Putamen (tissue), 1 donor: ENCODE data around the gene KLF7.
"Not testable (repeated sequence)": the region's sequence is repeated elsewhere in the genome, so short reads cannot be mapped to it uniquely, and the experiment has no call there.

Experiments
- DNase-seq: peaks from one replicate; pipeline ENCODE4 v3.0.0-alpha.2; 2016; ENCODE audit warnings: low spot score

KLF7 gene

DNA sequence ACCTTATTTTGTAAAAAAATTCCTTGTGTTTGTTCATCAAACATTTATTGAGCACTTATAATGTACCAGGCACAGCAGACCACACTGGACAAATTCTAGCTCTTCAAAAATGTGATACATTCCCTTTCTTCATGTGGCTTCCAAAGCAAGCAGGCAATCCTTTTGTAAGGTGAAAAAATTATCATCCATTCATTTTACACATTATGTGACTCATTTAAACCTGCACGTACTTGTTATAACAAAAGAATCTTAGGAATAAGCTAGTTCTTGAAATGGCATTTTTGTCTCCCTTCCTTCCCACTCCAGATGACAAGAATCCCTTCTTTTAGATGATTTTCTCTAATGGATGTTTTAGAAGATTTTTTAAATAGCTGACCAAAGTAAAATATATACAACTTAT is 104.6 kb downstream of the KLF7 start:
- DNase-seq = no peak

DNA sequence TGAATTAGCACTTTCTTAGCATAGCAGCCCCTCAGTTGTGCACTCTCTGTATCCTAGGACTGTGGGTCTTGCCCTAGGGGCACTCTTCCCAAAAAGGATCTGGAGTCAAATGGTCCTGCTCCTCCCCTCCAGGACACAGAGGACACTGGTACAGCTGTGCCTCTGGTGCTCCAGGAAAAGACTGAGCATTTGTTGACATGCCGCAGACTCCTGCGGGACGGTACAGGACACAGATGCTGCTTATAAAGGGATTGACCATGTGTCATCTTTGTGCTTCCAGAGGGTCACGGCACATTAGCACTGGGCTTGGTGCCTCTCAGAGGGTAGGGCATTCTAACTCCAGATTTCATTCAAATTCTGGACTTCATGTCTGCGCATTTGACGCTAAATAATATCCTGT is 110.5 kb downstream of the KLF7 start:
- DNase-seq = no peak

- no peak for DNase-seq
Measured at GRCh38 chr2:207054521-207054920, 111.2 kb downstream of the KLF7 start.

GRCh38 chr2:207051385-207051965 is 114.3 kb downstream of the KLF7 start:
- DNase-seq = no peak

DNA sequence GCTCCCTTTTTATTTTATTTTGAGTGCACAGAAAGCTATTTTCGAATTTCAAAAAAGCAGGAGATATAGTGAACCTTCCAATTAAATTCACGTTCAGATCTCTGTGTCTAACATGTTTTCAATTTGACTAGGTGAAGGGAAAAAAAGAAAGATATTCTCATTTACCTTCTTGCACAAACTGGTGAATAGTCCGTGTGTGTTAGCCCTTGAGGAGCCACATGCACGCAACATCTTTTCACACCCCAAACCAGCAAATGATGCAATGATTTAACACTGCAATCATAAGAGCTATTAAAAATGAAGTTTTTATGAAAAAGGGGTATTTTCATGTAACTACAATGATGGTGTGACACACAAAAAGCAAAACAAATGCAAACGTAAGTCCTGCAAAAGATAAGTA is 116.6 kb downstream of the KLF7 start:
- DNase-seq = no peak

GRCh38 chr2:207048416-207048815 is 117.3 kb downstream of the KLF7 start:
- DNase-seq = no peak

DNA sequence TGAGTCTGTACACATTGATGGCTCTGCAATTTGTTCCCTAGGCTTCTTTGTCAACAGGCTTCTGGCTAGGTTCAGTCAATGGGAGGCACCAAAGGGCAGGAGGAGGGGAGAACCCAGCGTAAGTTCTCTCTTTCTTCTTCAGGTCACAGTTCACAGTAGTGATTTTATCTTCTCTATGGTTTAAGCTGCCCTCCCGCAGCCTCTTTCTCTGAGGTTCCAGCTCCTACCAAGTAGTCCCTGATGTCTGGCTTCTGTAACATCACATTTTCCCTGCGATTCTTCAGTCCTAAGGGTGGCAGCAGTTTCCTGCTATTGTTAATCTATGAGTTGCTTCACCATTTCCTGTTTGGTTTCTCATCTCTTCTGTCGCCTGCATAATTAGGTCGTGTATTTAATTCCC is 119.0 kb downstream of the KLF7 start:
- DNase-seq = peak; percentile 66

DNA sequence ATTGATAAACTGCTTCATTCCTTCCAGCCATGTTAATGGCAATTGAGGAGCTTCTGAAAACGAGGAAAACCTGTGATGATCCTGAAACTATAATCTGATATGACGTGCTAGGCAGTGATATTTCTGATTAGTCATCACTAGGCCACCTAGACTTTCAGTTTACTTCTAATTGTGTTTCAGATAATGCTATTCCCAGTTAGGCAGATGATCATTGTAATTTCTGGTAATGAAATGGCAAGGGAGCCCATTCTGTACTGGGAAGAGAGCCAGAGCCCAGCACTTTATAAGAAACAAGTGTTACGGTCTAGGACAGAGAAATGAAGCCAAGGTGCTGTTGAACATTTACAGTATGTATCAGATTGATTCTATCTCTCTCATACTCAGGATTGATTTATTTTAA is 120.2 kb downstream of the KLF7 start:
- DNase-seq = no peak

- no peak for DNase-seq
Measured at GRCh38 chr2:207044379-207045362, 121.1 kb downstream of the KLF7 start.

DNA sequence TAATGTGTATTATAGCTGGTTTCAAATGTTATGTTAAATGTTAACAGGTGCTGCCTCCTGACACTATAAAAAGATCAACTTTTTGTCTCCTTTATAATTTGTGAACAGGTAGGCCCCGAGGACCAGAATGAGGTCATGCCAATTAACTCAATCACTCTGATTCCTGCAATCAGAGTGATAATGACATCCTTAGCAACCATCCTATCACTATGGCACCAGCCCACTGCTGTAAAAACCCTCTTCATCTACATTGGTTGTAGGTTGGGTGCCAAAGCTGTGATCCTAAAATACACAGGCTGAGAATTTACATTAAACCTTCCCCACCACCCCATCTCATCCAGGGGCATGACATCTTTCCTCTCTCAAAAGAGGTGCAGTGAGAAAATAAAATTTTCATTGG is 122.9 kb downstream of the KLF7 start:
- DNase-seq = peak; percentile 73

- no peak for DNase-seq
Measured at GRCh38 chr2:207041786-207042554, 123.8 kb downstream of the KLF7 start.

GRCh38 chr2:207041279-207041678 is 124.5 kb downstream of the KLF7 start:
- DNase-seq = no peak

- DNase-seq = no peak
Measured at GRCh38 chr2:207040696-207041095, 125.1 kb downstream of the KLF7 start.

DNA sequence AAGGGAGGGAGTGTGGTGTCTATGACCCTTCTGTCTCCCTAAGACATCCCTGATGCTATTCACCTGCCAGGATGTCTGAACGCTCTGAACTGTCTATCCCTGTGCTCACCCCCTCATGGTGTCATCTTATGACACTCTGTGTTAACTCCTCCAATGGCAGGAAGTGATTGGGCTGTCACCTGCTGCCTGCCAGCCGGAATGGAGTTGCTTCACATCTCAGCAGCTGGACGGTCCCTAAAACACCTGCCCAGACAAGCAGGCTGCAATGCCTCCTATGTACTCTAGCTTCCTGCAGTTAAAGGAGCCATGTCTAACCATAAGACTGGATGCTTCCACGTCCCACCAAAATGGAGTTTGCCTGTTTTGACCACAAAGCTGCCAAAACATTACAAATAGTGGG is 126.5 kb downstream of the KLF7 start:
- no peak for DNase-seq

- DNase-seq = no peak
Measured at GRCh38 chr2:207038299-207038698, 127.4 kb downstream of the KLF7 start.

- no peak for DNase-seq
Measured at GRCh38 chr2:207037896-207038295, 127.9 kb downstream of the KLF7 start.

DNA sequence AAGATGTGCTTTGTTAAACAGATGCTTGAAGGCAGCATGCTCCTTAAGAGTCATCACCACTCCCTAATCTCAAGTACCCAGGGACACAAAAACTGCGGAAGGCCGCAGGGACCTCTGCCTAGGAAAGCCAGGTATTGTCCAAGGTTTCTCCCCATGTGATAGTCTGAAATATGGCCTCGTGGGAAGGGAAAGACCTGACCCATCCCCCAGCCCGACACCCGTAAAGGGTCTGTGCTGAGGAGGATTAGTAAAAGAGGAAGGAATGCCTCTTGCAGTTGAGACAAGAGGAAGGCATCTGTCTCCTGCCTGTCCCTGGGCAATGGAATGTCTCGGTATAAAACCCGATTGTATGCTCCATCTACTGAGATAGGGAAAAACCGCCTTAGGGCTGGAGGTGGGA is 128.7 kb downstream of the KLF7 start:
- DNase-seq = not testable (repeated sequence)

- DNase-seq = no peak
Measured at GRCh38 chr2:207035875-207036274, 129.9 kb downstream of the KLF7 start.

DNA sequence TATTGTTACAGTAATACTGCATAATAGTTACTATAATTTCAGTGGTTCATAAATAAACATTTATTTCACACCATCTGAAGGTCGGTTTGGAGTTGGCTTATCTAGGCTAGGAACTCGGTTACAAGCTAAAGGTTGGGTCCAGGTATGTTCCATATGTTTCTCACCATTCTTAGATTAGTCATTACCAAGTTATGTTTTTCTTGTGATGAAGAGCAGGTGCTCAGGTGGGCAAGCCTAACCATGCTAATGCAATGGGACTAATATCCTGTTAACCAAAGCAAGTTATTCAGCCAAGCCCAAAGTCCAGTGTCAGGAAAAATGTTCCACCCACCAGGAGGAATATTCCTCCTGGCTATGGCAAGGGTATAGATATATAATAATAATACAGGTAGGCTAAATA is 133.3 kb downstream of the KLF7 start:
- no peak for DNase-seq
